Measurements from ENCODE around the gene KRT84.

DNA sequence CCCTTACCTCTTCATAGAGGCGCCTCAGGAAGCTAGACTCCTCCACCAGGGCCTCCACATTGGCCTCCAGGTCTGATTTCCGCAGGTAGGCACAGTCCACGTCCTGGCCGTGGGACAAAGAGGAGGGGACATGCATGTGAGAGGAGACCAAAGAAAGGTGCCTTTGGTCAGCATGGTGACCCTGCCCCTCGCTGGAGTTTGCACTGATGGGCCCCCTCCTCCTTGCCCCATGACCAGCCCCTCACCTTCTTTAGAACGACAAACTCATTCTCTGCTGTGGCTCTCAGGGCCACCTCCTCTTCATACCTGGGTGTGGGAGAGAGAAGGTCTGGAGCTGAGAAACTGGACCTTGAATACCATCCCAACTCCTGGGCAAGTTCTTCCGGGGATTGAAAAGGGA is 21.4 kb downstream of the KRT84 start:
- TF ChIP-seq, protein P1, sequence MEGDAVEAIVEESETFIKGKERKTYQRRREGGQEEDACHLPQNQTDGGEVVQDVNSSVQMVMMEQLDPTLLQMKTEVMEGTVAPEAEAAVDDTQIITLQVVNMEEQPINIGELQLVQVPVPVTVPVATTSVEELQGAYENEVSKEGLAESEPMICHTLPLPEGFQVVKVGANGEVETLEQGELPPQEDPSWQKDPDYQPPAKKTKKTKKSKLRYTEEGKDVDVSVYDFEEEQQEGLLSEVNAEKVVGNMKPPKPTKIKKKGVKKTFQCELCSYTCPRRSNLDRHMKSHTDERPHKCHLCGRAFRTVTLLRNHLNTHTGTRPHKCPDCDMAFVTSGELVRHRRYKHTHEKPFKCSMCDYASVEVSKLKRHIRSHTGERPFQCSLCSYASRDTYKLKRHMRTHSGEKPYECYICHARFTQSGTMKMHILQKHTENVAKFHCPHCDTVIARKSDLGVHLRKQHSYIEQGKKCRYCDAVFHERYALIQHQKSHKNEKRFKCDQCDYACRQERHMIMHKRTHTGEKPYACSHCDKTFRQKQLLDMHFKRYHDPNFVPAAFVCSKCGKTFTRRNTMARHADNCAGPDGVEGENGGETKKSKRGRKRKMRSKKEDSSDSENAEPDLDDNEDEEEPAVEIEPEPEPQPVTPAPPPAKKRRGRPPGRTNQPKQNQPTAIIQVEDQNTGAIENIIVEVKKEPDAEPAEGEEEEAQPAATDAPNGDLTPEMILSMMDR (IDR thresholded peaks at IDR 0.05): no peak
- no peak for TF ChIP-seq POLR2A (IDR thresholded peaks at IDR 0.05)

Measured in breast epithelium (tissue), 3 donors.